GM19239 (cell line): ENCODE results near the gene UGT2B17.
"Not testable (repeated sequence)": the region's sequence is repeated elsewhere in the genome, so short reads cannot be mapped to it uniquely, and the experiment has no call there.

Experiments used
- DNase-seq: peaks from one replicate; pipeline ENCODE4 v3.0.0; 2011; ENCODE audit warnings: low spot score; ENCODE audit not compliant: insufficient read length
- FAIRE-seq: peaks from 2 replicates; lab custom pipeline; 2011; peaks lifted over from hg19 to GRCh38; lab: Jason Lieb, UNC

Gene UGT2B17

GRCh38 chr4:68576272-68577125 is at the start of gene UGT2B17:
TSS of gene UGT2B17 (minus strand) at chr4:68576322. CDS start at chr4:68568484, 7,838 bp downstream.
- FAIRE-seq (peak; percentile 87), DNase-seq (no peak)

GRCh38 chr4:68622731-68623130 is 46.6 kb upstream of the UGT2B17 start:
- FAIRE-seq = peak; percentile 28
- DNase-seq = not testable (repeated sequence)

GRCh38 chr4:68617003-68617698 is 41.0 kb upstream of the UGT2B17 start:
- DNase-seq (no peak), FAIRE-seq (no peak)

- DNase-seq (no peak), FAIRE-seq (no peak)
These were observed 39.7 kb upstream of the UGT2B17 start for GRCh38 chr4:68615699-68616422.

GRCh38 chr4:68613752-68614151 is 37.6 kb upstream of the UGT2B17 start:
- FAIRE-seq = no peak
- DNase-seq = no peak

- FAIRE-seq = no peak
- no peak for DNase-seq
These were observed 30.1 kb upstream of the UGT2B17 start for GRCh38 chr4:68606240-68606639.

GRCh38 chr4:68599150-68599549 is 23.0 kb upstream of the UGT2B17 start:
- no peak for FAIRE-seq
- DNase-seq = no peak

- FAIRE-seq (no peak), DNase-seq (no peak)
These were observed 21.4 kb upstream of the UGT2B17 start for GRCh38 chr4:68597482-68597881.

GRCh38 chr4:68594678-68595077 is 18.6 kb upstream of the UGT2B17 start:
- no peak for DNase-seq
- no peak for FAIRE-seq

- DNase-seq = no peak
- no peak for FAIRE-seq
These were observed 17.0 kb upstream of the UGT2B17 start for GRCh38 chr4:68593112-68593511.

GRCh38 chr4:68592673-68593072 is 16.6 kb upstream of the UGT2B17 start:
- DNase-seq (no peak), FAIRE-seq (no peak)

- FAIRE-seq = no peak
- no peak for DNase-seq
These were observed 15.1 kb upstream of the UGT2B17 start for GRCh38 chr4:68591204-68591603.

GRCh38 chr4:68589790-68590189 is 13.7 kb upstream of the UGT2B17 start:
- DNase-seq (no peak), FAIRE-seq (no peak)

GRCh38 chr4:68582339-68582717 is 6.2 kb upstream of the UGT2B17 start:
- FAIRE-seq = no peak
- DNase-seq = no peak

- no peak for FAIRE-seq
These were observed 5.5 kb upstream of the UGT2B17 start for GRCh38 chr4:68581383-68582338.

GRCh38 chr4:68577590-68577989 is 1.5 kb upstream of the UGT2B17 start:
- no peak for FAIRE-seq
- no peak for DNase-seq

More at GRCh38 chr4:68581383-68582338, 5.5 kb upstream of the UGT2B17 start:
- no peak for DNase-seq

GRCh38 chr4:68575636-68576035 is 486 bp downstream of the UGT2B17 start:
- DNase-seq = not testable (repeated sequence)
- FAIRE-seq = peak; percentile 53

GRCh38 chr4:68575081-68575480 is 1.0 kb downstream of the UGT2B17 start:
- FAIRE-seq = no peak
- no peak for DNase-seq

- FAIRE-seq (no peak), DNase-seq (no peak)
These were observed 3.4 kb downstream of the UGT2B17 start for GRCh38 chr4:68572653-68573170.
